ENCODE measurements around the gene CFAP410.

CFAP410 gene

DNA sequence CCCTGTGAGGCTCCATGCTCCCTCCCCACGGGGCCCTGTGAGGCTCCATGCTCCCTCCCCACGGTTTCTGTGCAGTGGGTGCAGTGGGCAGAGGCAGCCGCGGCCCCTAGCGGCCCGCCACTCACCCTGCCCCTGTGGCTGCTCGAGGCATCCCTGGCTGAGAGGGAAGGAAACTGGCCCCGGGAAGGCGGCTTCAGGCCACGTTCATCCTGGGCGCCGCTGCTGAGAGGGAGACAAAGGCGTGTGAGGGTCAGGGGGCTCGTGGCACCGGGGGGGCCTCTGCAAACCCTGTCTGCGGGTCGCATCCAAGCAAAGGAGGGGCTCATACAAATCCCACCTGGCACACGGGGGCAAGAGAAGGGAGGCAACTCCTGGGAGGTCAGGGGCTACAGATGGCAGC is 8.5 kb downstream of the CFAP410 start:
- Histone ChIP-seq H2AFZ (ENCODE audit: low read length) (no peak overlapping the region), H3K27me3 (replicated peaks; ENCODE audit: insufficient read depth, low read length) (no peaks in the 10 kb centered on the region), H3K9me3 (replicated peaks; ENCODE audit: insufficient read depth, low read length) (no peaks in the 10 kb centered on the region), H4K20me1 (ENCODE audit: insufficient read depth, low read length) (0 out of 2 replicates have a peak, but pooled peaks cover 7% of the 10 kb centered on the region), H3K27ac (ENCODE audit: low read length) (no peak overlapping the region), H3K79me2 (ENCODE audit: low read length) (no peaks in the 10 kb centered on the region), H3K36me3 (replicated peaks; ENCODE audit: insufficient read depth, low read length) (no peaks in the 10 kb centered on the region), H3F3A (ENCODE audit: insufficient read depth, low read length) (no peaks in the 10 kb centered on the region), H3K9me2 (replicated peaks; ENCODE audit: insufficient read depth, low read length) (no peaks in the 10 kb centered on the region), H3K4me2 (ENCODE audit: low read depth, low read length) (no peak overlapping the region), H3K9ac (ENCODE audit: low read length) (no peak overlapping the region), H3K4me1 (ENCODE audit: low read length) (no peaks in the 10 kb centered on the region), H3K4me3 (ENCODE audit: low read length) (no peak overlapping the region)
- TF ChIP-seq, protein P1, sequence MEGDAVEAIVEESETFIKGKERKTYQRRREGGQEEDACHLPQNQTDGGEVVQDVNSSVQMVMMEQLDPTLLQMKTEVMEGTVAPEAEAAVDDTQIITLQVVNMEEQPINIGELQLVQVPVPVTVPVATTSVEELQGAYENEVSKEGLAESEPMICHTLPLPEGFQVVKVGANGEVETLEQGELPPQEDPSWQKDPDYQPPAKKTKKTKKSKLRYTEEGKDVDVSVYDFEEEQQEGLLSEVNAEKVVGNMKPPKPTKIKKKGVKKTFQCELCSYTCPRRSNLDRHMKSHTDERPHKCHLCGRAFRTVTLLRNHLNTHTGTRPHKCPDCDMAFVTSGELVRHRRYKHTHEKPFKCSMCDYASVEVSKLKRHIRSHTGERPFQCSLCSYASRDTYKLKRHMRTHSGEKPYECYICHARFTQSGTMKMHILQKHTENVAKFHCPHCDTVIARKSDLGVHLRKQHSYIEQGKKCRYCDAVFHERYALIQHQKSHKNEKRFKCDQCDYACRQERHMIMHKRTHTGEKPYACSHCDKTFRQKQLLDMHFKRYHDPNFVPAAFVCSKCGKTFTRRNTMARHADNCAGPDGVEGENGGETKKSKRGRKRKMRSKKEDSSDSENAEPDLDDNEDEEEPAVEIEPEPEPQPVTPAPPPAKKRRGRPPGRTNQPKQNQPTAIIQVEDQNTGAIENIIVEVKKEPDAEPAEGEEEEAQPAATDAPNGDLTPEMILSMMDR (IDR thresholded peaks at IDR 0.05; ENCODE audit: low read length) = no peak
- no peak for DNase-seq

DNA sequence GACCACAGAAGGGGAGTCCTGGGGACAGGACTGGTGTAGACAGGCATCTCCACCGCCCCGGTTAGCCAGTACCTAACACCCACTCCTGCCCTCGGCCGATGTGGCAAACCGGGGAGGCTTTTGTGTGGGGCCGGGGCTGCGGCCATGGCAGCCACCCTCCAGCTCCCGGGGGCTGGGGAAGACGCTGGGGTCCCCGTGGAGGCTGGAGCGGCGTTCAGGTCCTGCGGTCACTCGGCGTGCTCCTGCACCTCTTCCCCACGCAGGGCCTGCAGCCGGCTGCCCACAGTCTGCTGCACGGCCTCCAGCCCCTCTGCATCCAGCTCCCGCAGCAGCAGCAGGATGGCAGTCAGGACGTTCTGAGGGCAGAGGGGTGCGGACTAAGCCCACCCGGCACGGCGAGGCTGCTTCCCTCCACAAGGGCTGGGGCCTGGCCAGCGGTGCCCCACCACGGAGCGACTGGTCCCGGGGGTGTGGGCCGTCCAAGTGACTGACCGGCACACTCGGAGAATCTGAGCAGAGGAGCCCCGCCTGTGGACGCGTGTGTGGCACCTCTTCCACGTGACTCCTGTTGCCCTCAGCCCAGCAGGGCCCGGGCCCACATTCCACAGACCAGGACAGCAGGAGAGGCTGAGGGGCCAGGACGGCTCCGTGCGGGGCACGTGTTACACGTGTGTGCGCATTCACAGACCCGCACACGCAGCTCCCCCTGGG is 9.1 kb downstream of the CFAP410 start:
- Histone ChIP-seq H3K79me2 (ENCODE audit: low read length) (no peaks in the 10 kb centered on the region), H3K9me2 (replicated peaks; ENCODE audit: insufficient read depth, low read length) (no peaks in the 10 kb centered on the region), H3K27me3 (replicated peaks; ENCODE audit: insufficient read depth, low read length) (no peaks in the 10 kb centered on the region), H3K4me1 (ENCODE audit: low read length) (no peaks in the 10 kb centered on the region), H3K27ac (ENCODE audit: low read length) (no peak overlapping the region), H3K36me3 (replicated peaks; ENCODE audit: insufficient read depth, low read length) (no peaks in the 10 kb centered on the region), H3K4me2 (ENCODE audit: low read depth, low read length) (no peak overlapping the region), H3K9ac (ENCODE audit: low read length) (no peak overlapping the region), H2AFZ (ENCODE audit: low read length) (no peak overlapping the region), H4K20me1 (ENCODE audit: insufficient read depth, low read length) (0 out of 2 replicates have a peak, but pooled peaks cover 7% of the 10 kb centered on the region), H3K4me3 (ENCODE audit: low read length) (no peak overlapping the region), H3F3A (ENCODE audit: insufficient read depth, low read length) (no peaks in the 10 kb centered on the region), H3K9me3 (replicated peaks; ENCODE audit: insufficient read depth, low read length) (no peaks in the 10 kb centered on the region)
- DNase-seq = no peak
- TF ChIP-seq EZH2phosphoT487 (IDR thresholded peaks at IDR 0.05; ENCODE audit: low read length) (no peak), EZH2 (optimal IDR thresholded peaks at IDR 0.05; ENCODE audit: low read depth, low read length) (no peak)
- TF ChIP-seq, protein P1 (IDR thresholded peaks at IDR 0.05; ENCODE audit: low read length) = no peak

DNA sequence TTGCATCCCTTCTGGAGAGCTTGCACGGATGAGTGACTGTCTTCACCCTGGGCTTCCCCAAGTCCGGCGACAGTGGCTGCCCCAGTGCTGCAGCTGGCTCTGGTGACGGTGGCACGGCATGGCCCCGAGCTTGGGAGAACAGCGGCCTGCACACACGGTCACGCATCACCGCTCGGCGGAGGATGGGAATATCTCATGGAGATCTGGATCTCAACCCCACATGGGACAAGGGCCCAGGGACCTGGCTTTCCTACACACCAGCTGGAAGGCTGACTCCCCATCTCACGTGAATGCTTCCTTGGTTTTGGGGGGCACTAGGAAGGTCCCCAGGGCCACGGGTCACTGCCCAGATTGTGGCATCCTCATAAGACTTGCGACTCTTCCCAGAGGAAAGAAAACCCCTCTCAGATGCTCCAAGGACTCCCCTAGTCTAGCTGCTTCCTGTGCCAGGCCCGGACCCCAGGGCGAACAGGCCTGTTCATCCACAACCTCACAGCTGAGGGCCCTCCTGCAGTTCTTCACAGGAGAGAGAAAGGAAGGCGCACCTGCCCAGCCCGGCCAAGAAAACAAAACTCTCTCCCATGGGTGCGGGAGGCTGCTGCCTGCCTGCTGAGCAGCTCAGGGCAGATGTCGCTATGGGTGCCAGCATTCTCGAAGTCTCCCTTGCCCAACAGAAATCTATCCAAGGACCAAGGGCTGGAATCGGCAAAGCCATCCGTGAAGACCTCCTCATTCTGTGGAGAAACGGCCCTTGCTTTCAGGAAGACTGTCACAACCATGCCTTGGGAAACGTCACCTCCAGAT is 9.9 kb downstream of the CFAP410 start:
- no peaks in the 10 kb centered on the region; the same call in 1 of the 2 replicates for H3K36me3 ChIP-seq (replicated peaks; ENCODE audit: insufficient read depth, low read length)
- no peaks in the 10 kb centered on the region for H3K9me3 ChIP-seq (replicated peaks; ENCODE audit: insufficient read depth, low read length)
- 0 out of 2 replicates have a peak, but pooled peaks cover 7% of the 10 kb centered on the region for H4K20me1 ChIP-seq (ENCODE audit: insufficient read depth, low read length)
- no peak overlapping the region for H2AFZ ChIP-seq (ENCODE audit: low read length)
- H3F3A ChIP-seq (ENCODE audit: insufficient read depth, low read length) = no peaks in the 10 kb centered on the region
- no peaks in the 10 kb centered on the region for H3K27me3 ChIP-seq (replicated peaks; ENCODE audit: insufficient read depth, low read length)
- H3K4me3 ChIP-seq (ENCODE audit: low read length) = no peak overlapping the region
- no peak overlapping the region for H3K27ac ChIP-seq (ENCODE audit: low read length)
- H3K9ac ChIP-seq (ENCODE audit: low read length) = no peak overlapping the region
- no peaks in the 10 kb centered on the region for H3K79me2 ChIP-seq (ENCODE audit: low read length)
- no peaks in the 10 kb centered on the region for H3K9me2 ChIP-seq (replicated peaks; ENCODE audit: insufficient read depth, low read length)
- H3K4me2 ChIP-seq (ENCODE audit: low read depth, low read length) = no peak overlapping the region
- DNase-seq = no peak
- H3K4me1 ChIP-seq (ENCODE audit: low read length) = no peaks in the 10 kb centered on the region
- TF ChIP-seq, protein P1 (IDR thresholded peaks at IDR 0.05; ENCODE audit: low read length) = no peak
- TF ChIP-seq EZH2 (optimal IDR thresholded peaks at IDR 0.05; ENCODE audit: low read depth, low read length) (no peak), EZH2phosphoT487 (IDR thresholded peaks at IDR 0.05; ENCODE audit: low read length) (no peak)

All from MM.1S (cell line).